ENCODE measurements around the gene PROX1.

GRCh38 chr1:213956295-213956770 lies 31.4 kb upstream of the PROX1 start:
- TF ChIP-seq, protein P1, sequence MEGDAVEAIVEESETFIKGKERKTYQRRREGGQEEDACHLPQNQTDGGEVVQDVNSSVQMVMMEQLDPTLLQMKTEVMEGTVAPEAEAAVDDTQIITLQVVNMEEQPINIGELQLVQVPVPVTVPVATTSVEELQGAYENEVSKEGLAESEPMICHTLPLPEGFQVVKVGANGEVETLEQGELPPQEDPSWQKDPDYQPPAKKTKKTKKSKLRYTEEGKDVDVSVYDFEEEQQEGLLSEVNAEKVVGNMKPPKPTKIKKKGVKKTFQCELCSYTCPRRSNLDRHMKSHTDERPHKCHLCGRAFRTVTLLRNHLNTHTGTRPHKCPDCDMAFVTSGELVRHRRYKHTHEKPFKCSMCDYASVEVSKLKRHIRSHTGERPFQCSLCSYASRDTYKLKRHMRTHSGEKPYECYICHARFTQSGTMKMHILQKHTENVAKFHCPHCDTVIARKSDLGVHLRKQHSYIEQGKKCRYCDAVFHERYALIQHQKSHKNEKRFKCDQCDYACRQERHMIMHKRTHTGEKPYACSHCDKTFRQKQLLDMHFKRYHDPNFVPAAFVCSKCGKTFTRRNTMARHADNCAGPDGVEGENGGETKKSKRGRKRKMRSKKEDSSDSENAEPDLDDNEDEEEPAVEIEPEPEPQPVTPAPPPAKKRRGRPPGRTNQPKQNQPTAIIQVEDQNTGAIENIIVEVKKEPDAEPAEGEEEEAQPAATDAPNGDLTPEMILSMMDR (IDR thresholded peaks at IDR 0.05), result no peak
- TF ChIP-seq NR3C1 (CRISPR knock-in tag; conservative IDR thresholded peaks at IDR 0.05; ENCODE audit: low read depth) (no peak), ZBTB21 (CRISPR knock-in tag; IDR thresholded peaks at IDR 0.05; ENCODE audit: borderline replicate concordance) (no peak)

Data from WTC11 (cell line).